ENCODE results near the gene WDFY3. TPM values are rescaled to one million over a fixed set of nuclear protein-coding genes. Genes with fewer than 3 reads are reported as not detected.

WDFY3 gene
- polyA plus RNA-seq, 1 of the 3 experiments (the other 2 are of a cell fraction), result 13.8 TPM

GRCh38 chr4:84691170-84691691, 275.3 kb downstream of the WDFY3 start:
- DNase-seq, result no peak
- H3K9me2 ChIP-seq, result no peaks in the 10 kb centered on the region
- peak overlapping the region; percentile 6 to 80; a peak in 3 of 4 replicates for H3K27ac ChIP-seq (ENCODE audit: low read depth in 2 of 2, low read length in 1 of 2)
- H3F3A ChIP-seq (replicated peaks; ENCODE audit: insufficient read depth), result peaks cover 30% of the 10 kb centered on the region
- no peaks in the 10 kb centered on the region for H3K79me2 ChIP-seq (ENCODE audit: insufficient read depth)
- ChIA-PET CTCF (no interaction called here), POLR2A (no interaction called here)
- H3K36me3 ChIP-seq (replicated peaks in 1 of 2; ENCODE audit: control insufficient read depth in 1 of 2, insufficient read depth in 2 of 2, low read length in 1 of 2), result peaks cover 58 to 69% of the 10 kb centered on the region in 2 experiments
- peaks cover 0 to 31% of the 10 kb centered on the region in 2 experiments; a peak in 3 of 4 replicates for H3K4me1 ChIP-seq (ENCODE audit: control insufficient read depth in 1 of 2, insufficient read depth in 2 of 2, low read depth in 1 of 2, low read length in 1 of 2)
- WGBS (ENCODE audit: low lambda C conversion rate), result 0% methylated on average over 1 of the region's 1 CpG
- no peaks in the 10 kb centered on the region for H3K27me3 ChIP-seq (ENCODE audit: insufficient read depth)
- H3K9me3 ChIP-seq, result no peaks in the 10 kb centered on the region
- H4K20me1 ChIP-seq (ENCODE audit: insufficient read depth), result peaks cover 3% of the 10 kb centered on the region; the same call in 1 of the 2 replicates
- peak overlapping the region; percentile 78 for H3K4me2 ChIP-seq
- H3K9ac ChIP-seq, result no peak overlapping the region; the same call in 1 of the 2 replicates
- no peak overlapping the region for H2AFZ ChIP-seq (ENCODE audit: low read depth)
- H3K4me3 ChIP-seq (ENCODE audit: low read depth in 2 of 2, low read length in 1 of 2), result peak overlapping the region in 1 of 2 experiments; percentile 25; a peak in 2 of 4 replicates
- TF ChIP-seq SMC3 (IDR thresholded peaks at IDR 0.05; ENCODE audit: low read depth, low read length) (no peak), REST (IDR thresholded peaks at IDR 0.05; ENCODE audit: low read depth, low read length) (no peak), EP300 (IDR thresholded peaks at IDR 0.05; ENCODE audit: borderline replicate concordance in 1 of 2, low read depth in 1 of 2, low read length in 1 of 2) (peak in 1 of 2 experiments; percentile 87; a peak in 1 of 4 replicates), TCF12 (IDR thresholded peaks at IDR 0.05) (peak; percentile 83), FOXM1 (IDR thresholded peaks at IDR 0.05; ENCODE audit: low read depth) (peak; percentile 68; the same call in 1 of the 2 replicates), FOSL2 (IDR thresholded peaks at IDR 0.05; ENCODE audit: borderline replicate concordance, low read depth) (peak; percentile 95), MEF2A (IDR thresholded peaks at IDR 0.05; ENCODE audit: borderline replicate concordance, low read depth) (no peak), SIN3A (IDR thresholded peaks at IDR 0.05; ENCODE audit: borderline replicate concordance, low read depth, low read length) (peak; percentile 44; the same call in 1 of the 2 replicates), ELF1 (IDR thresholded peaks at IDR 0.05) (no peak), NFIC (IDR thresholded peaks at IDR 0.05; ENCODE audit: borderline replicate concordance) (peak; percentile 80; the same call in 1 of the 2 replicates), GATA2 (CRISPR knock-in tag; IDR thresholded peaks at IDR 0.05) (no peak), ZBTB33 (IDR thresholded peaks at IDR 0.05; ENCODE audit: borderline replicate concordance, low read depth) (peak; percentile 60; the same call in 1 of the 2 replicates), RFX5 (IDR thresholded peaks at IDR 0.05; ENCODE audit: low read length) (no peak), RAD21 (IDR thresholded peaks at IDR 0.05; ENCODE audit: low read length) (no peak), TAF1 (IDR thresholded peaks at IDR 0.05; ENCODE audit: borderline replicate concordance, low read depth, low read length) (no peak), RXRA (IDR thresholded peaks at IDR 0.05; ENCODE audit: borderline replicate concordance, low read depth) (peak; percentile 41; the same call in 1 of the 2 replicates), FOXJ3 (CRISPR knock-in tag; IDR thresholded peaks at IDR 0.05) (no peak), MAX (IDR thresholded peaks at IDR 0.05; ENCODE audit: low read depth) (no peak), GABPA (IDR thresholded peaks at IDR 0.05; ENCODE audit: low read depth) (no peak), YY1 (IDR thresholded peaks at IDR 0.05; ENCODE audit: low read depth) (no peak), MXI1 (IDR thresholded peaks at IDR 0.05; ENCODE audit: low read depth, low read length) (no peak), TEAD4 (IDR thresholded peaks at IDR 0.05; ENCODE audit: borderline replicate concordance, insufficient read depth) (peak; percentile 77; the same call in 1 of the 2 replicates), CTCF (IDR thresholded peaks at IDR 0.05) (no peak), NRF1 (IDR thresholded peaks at IDR 0.05; ENCODE audit: low read depth, low read length) (no peak), EZH2phosphoT487 (IDR thresholded peaks at IDR 0.05; ENCODE audit: borderline replicate concordance, low read depth) (no peak), RCOR1 (IDR thresholded peaks at IDR 0.05; ENCODE audit: low read length) (no peak), USF1 (IDR thresholded peaks at IDR 0.05; ENCODE audit: borderline replicate concordance, low read depth) (no peak)

Measured in SK-N-SH (cell line).